Endothelial cell (in vitro differentiated cells): ENCODE measurements around the gene KAZN. TPM values are rescaled to one million over a fixed set of nuclear protein-coding genes. Genes with fewer than 3 reads are reported as not detected.

Experiments
- DNase-seq: peaks from one replicate; pipeline ENCODE4 v3.0.0; 2021; ENCODE audit warnings: low spot score
- H3K27ac Mint-ChIP-seq: one replicate; pipeline ENCODE4 v1.8.0; 2021; ENCODE audit warnings: mixed read lengths, inconsistent platforms; ENCODE audit not compliant: unreplicated experiment
- H3K27me3 Mint-ChIP-seq: one replicate; pipeline ENCODE4 v1.8.0; 2021; ENCODE audit warnings: mild to moderate bottlenecking, moderate library complexity, mixed read lengths, inconsistent platforms; ENCODE audit not compliant: unreplicated experiment
- H3K36me3 Mint-ChIP-seq: one replicate; pipeline ENCODE4 v1.8.0; 2021; ENCODE audit warnings: mild to moderate bottlenecking, low read depth, mixed read lengths, inconsistent platforms; ENCODE audit not compliant: unreplicated experiment
- H3K4me1 Mint-ChIP-seq: one replicate; pipeline ENCODE4 v1.8.0; 2021; ENCODE audit warnings: mild to moderate bottlenecking, mixed read lengths, inconsistent platforms; ENCODE audit not compliant: unreplicated experiment
- H3K4me3 Mint-ChIP-seq: one replicate; pipeline ENCODE4 v1.8.0; 2021; ENCODE audit warnings: mild to moderate bottlenecking, mixed read lengths, inconsistent platforms; ENCODE audit not compliant: unreplicated experiment
- H3K9me3 Mint-ChIP-seq: one replicate; pipeline ENCODE4 v1.8.0; 2021; ENCODE audit warnings: mixed read lengths, inconsistent platforms; ENCODE audit not compliant: unreplicated experiment
- total RNA-seq: library from RNA; stranded (reverse); fragmentation: NEBNext Ultra II Directional; extraction: Animal tissue kit (Norgen Biotek cat#: 25700); gene quantifications from one replicate; pipeline ENCODE4 v1.2.1, GENCODE V29; 2021; ENCODE audit not compliant: unreplicated experiment
- TF ChIP-seq, protein P1 (sequence below): fragments of 200-600 bp; sonication (generic); IDR thresholded peaks from one replicate; pipeline ENCODE4 v1.5.0; 2021; ENCODE audit warnings: antibody characterized with exemption; ENCODE audit not compliant: unreplicated experiment

The KAZN gene
- total RNA-seq, 1 donor from 2014 or later: 10.1 TPM

DNA sequence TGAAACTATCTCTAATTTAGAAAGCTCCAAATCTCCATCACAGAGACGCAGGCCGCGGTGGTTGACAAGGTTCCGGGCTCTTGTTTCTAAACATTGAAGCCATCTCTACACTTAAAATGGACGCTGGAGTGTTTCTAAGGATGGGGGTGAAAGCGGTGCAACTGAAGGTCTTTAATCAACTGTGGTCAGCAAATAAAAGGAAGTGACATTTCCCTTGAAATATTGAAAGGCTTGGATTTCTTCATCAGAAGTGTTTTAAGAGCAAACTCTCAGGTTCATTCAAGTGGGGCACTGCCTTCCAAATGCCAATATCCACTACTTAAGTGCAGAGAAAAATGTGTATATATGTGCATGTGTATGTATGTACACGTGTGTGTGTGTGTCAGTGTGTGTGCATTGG lies 117.3 kb downstream of the KAZN start:
- H3K27me3 Mint-ChIP-seq: peaks cover 14% of the 10 kb centered on the region
- H3K36me3 Mint-ChIP-seq: no peaks in the 10 kb centered on the region
- no peak for DNase-seq
- peaks cover 5% of the 10 kb centered on the region for H3K4me1 Mint-ChIP-seq
- no peak overlapping the region for H3K4me3 Mint-ChIP-seq
- no peak overlapping the region for H3K27ac Mint-ChIP-seq
- TF ChIP-seq, protein P1, sequence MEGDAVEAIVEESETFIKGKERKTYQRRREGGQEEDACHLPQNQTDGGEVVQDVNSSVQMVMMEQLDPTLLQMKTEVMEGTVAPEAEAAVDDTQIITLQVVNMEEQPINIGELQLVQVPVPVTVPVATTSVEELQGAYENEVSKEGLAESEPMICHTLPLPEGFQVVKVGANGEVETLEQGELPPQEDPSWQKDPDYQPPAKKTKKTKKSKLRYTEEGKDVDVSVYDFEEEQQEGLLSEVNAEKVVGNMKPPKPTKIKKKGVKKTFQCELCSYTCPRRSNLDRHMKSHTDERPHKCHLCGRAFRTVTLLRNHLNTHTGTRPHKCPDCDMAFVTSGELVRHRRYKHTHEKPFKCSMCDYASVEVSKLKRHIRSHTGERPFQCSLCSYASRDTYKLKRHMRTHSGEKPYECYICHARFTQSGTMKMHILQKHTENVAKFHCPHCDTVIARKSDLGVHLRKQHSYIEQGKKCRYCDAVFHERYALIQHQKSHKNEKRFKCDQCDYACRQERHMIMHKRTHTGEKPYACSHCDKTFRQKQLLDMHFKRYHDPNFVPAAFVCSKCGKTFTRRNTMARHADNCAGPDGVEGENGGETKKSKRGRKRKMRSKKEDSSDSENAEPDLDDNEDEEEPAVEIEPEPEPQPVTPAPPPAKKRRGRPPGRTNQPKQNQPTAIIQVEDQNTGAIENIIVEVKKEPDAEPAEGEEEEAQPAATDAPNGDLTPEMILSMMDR: no peak
- H3K9me3 Mint-ChIP-seq: peaks cover 3% of the 10 kb centered on the region

DNA sequence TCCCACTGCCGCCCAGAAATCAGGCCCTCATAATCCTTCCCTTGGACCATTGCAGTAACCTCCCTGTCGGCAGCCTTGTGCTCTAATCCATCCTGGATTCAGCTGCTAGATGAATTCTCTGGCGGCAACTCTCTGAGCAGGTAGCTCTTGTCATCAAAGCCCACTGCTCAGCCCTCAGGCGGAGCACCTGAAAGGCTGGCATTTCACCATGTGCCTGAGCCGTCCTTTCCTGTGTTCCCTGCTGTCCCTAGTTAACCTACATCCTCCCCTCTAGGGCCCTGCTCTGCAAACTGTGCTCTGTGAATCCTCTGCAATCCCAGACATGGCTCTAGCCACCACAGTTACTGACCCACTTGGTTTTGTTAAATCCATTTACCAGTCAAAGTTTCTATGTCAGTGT lies 118.0 kb downstream of the KAZN start:
- Mint-ChIP-seq H3K36me3 (no peaks in the 10 kb centered on the region), H3K9me3 (peaks cover 3% of the 10 kb centered on the region), H3K4me1 (peaks cover 6% of the 10 kb centered on the region), H3K4me3 (no peak overlapping the region), H3K27me3 (peaks cover 13% of the 10 kb centered on the region), H3K27ac (no peak overlapping the region)
- DNase-seq: no peak
- TF ChIP-seq, protein P1: no peak

DNA sequence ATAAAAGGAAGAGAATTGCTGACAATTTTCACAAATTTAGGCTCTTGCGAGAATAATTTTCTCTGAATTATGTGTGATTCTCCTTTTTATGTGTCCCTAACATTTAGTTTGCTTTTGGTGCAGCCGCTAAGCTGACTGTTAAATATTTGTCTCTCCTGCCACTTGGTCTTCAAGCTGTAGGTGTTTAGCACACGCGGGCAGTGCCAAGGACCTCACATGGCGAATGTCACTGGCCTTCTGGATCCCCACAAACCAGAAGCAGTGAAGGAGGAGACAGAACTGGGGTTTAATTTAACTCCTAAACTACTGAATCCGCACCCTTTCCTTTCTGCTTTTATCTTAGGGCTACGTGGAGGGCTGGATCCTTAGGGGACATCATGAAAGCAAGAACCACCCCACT lies 120.0 kb downstream of the KAZN start:
- DNase-seq: no peak
- peaks cover 3% of the 10 kb centered on the region for H3K9me3 Mint-ChIP-seq
- TF ChIP-seq, protein P1: no peak
- no peaks in the 10 kb centered on the region for H3K36me3 Mint-ChIP-seq
- H3K27ac Mint-ChIP-seq: no peak overlapping the region
- peaks cover 10% of the 10 kb centered on the region for H3K27me3 Mint-ChIP-seq
- no peak overlapping the region for H3K4me3 Mint-ChIP-seq
- peaks cover 6% of the 10 kb centered on the region for H3K4me1 Mint-ChIP-seq

DNA sequence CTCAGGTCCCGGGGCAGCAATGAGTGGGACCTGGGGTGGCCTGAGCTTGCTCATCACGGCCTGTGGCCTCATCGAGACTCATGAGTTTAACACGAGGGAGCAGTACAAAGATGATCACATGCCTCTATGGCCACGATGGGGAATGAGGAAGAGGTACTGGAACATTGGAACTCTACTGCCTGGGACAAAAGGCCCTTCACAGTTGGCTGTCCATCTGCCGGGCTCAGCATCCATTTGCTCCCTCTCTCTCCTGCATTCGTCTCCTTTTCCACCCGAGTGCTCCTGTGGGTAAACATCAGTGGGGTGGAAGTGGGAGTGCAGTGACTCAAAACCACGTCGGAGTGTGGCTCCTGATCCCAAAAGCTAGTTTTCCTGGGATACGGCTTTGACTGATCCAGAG lies 124.9 kb downstream of the KAZN start:
- H3K36me3 Mint-ChIP-seq: no peaks in the 10 kb centered on the region
- peaks cover 9% of the 10 kb centered on the region for H3K27me3 Mint-ChIP-seq
- no peak overlapping the region for H3K4me3 Mint-ChIP-seq
- DNase-seq: no peak
- no peaks in the 10 kb centered on the region for H3K9me3 Mint-ChIP-seq
- TF ChIP-seq, protein P1: no peak
- no peak overlapping the region for H3K27ac Mint-ChIP-seq
- H3K4me1 Mint-ChIP-seq: peaks cover 6% of the 10 kb centered on the region

DNA sequence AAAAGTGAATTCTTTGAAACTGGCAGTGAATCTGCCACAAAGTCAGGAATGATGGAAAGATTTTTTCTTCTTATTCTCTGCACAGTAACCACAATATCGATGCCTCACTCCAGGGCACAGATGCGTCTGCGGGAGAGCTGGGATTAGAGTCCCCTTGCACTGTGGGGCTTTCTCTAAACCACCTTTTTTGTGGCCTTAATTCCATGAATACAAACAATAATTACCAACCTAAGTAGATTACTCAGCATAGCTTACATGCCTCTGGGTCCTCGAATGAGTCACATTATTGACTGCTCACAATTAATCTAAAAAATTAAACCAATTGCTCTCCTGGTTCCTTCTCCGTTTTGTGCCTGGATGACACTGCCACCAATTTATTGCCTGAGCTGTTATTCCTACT lies 125.8 kb downstream of the KAZN start:
- no peaks in the 10 kb centered on the region for H3K9me3 Mint-ChIP-seq
- peaks cover 6% of the 10 kb centered on the region for H3K4me1 Mint-ChIP-seq
- H3K4me3 Mint-ChIP-seq: no peak overlapping the region
- peaks cover 3% of the 10 kb centered on the region for H3K27me3 Mint-ChIP-seq
- TF ChIP-seq, protein P1: no peak
- no peak overlapping the region for H3K27ac Mint-ChIP-seq
- DNase-seq: no peak
- H3K36me3 Mint-ChIP-seq: no peaks in the 10 kb centered on the region
